Left forelimb (tissue), 1 donor: Measurements from ENCODE around the gene IL17B.

ENCODE experiments used
- DNase-seq: peaks from one replicate; pipeline ENCODE4 v3.0.0-alpha.2; 2018; ENCODE audit warnings: low spot score

The IL17B gene

GRCh38 chr5:149376711-149377447 lies 2.2 kb downstream of the IL17B start:
- DNase-seq: no peak

- DNase-seq: no peak
Observed at GRCh38 chr5:149376104-149376503, 3.0 kb downstream of the IL17B start.

- no peak for DNase-seq
Observed at GRCh38 chr5:149375434-149375833, 3.7 kb downstream of the IL17B start.

- no peak for DNase-seq
Observed at GRCh38 chr5:149374801-149375200, 4.3 kb downstream of the IL17B start.

- no peak for DNase-seq
Observed at GRCh38 chr5:149374303-149374702, 4.8 kb downstream of the IL17B start.

- no peak for DNase-seq
Observed at GRCh38 chr5:149372932-149373331, 6.2 kb downstream of the IL17B start.

- DNase-seq: no peak
Observed at GRCh38 chr5:149372076-149372795, 6.9 kb downstream of the IL17B start.

GRCh38 chr5:149371296-149371962 lies 7.7 kb downstream of the IL17B start:
- no peak for DNase-seq

GRCh38 chr5:149370878-149371277 lies 8.2 kb downstream of the IL17B start:
- no peak for DNase-seq

GRCh38 chr5:149367972-149368645 lies 11.0 kb downstream of the IL17B start:
- no peak for DNase-seq

- no peak for DNase-seq
Observed at GRCh38 chr5:149367249-149367971, 11.7 kb downstream of the IL17B start.

GRCh38 chr5:149366169-149366729 lies 12.8 kb downstream of the IL17B start:
- DNase-seq: no peak

- DNase-seq: no peak
Observed at GRCh38 chr5:149365418-149365817, 13.7 kb downstream of the IL17B start.

- no peak for DNase-seq
Observed at GRCh38 chr5:149364719-149365118, 14.4 kb downstream of the IL17B start.

- DNase-seq: no peak
Observed at GRCh38 chr5:149363936-149364335, 15.2 kb downstream of the IL17B start.

- DNase-seq: no peak
Observed at GRCh38 chr5:149363358-149363757, 15.7 kb downstream of the IL17B start.

- no peak for DNase-seq
Observed at GRCh38 chr5:149362541-149362940, 16.6 kb downstream of the IL17B start.

- no peak for DNase-seq
Observed at GRCh38 chr5:149360272-149360671, 18.8 kb downstream of the IL17B start.

GRCh38 chr5:149358868-149359495 lies 20.1 kb downstream of the IL17B start:
- no peak for DNase-seq

- peak; percentile 65 for DNase-seq
Observed at GRCh38 chr5:149358294-149358651, 20.8 kb downstream of the IL17B start.
